ENCODE data around the gene RPS15. TPM values are rescaled to one million over a fixed set of nuclear protein-coding genes. Genes with fewer than 3 reads are reported as not detected.

The RPS15 gene
- 3,175 and 3,222 TPM in 2 replicates for total RNA-seq

GRCh38 chr19:1438035-1438932, at the start of gene RPS15:
Gene RPS15, plus strand, starts transcription at chr19:1438396. Its CDS starts 30 bp downstream, at chr19:1438426.

GRCh38 chr19:1401138-1401888, 36.9 kb upstream of the RPS15 start, which contains the start of gene GAMT:
Gene GAMT, minus strand, starts transcription at chr19:1401542. Its CDS starts 66 bp downstream, at chr19:1401476.

GRCh38 chr19:1407528-1408299, 30.5 kb upstream of the RPS15 start, which contains the start of gene DAZAP1:
Gene DAZAP1, plus strand, starts transcription at chr19:1407586. Its CDS starts 188 bp downstream, at chr19:1407774.

GRCh38 chr19:1449467-1450442, 11.6 kb downstream of the RPS15 start, which contains the start of gene APC2:
Gene APC2, plus strand, starts transcription at chr19:1450121. Its CDS starts 2,881 bp downstream, at chr19:1453002.

GRCh38 chr19:1478934-1479707, 40.9 kb downstream of the RPS15 start, which contains the start of gene C19orf25:
Gene C19orf25, minus strand, starts transcription at chr19:1479215. Its CDS starts 312 bp downstream, at chr19:1478903.

Other genes starting within 250 kb of the RPS15 start
- 67.5 and 69.3 TPM in 2 replicates for gene STK11, start 232.6 kb upstream of the RPS15 start, total RNA-seq
- gene CBARP, start 200.4 kb upstream of the RPS15 start, total RNA-seq, result 1.8 and 2.9 TPM in 2 replicates
- 103 and 108 TPM in 2 replicates for gene ATP5F1D, start 196.6 kb upstream of the RPS15 start, total RNA-seq
- 18.7 and 19.2 TPM in 2 replicates for gene MIDN, start 189.8 kb upstream of the RPS15 start, total RNA-seq
- 300 and 305 TPM in 2 replicates for gene CIRBP, start 169.1 kb upstream of the RPS15 start, total RNA-seq
- 57.2 and 66.0 TPM in 2 replicates for gene FAM174C, start 162.9 kb upstream of the RPS15 start, total RNA-seq
- gene EFNA2, start 152.5 kb upstream of the RPS15 start, total RNA-seq, result not detected in 2 replicates
- 187 and 192 TPM in 2 replicates for gene NDUFS7, start 54.5 kb upstream of the RPS15 start, total RNA-seq
- 37.5 and 55.8 TPM in 2 replicates for gene GAMT, start 36.9 kb upstream of the RPS15 start, total RNA-seq
- 117 and 138 TPM in 2 replicates for gene DAZAP1, start 30.8 kb upstream of the RPS15 start, total RNA-seq
- under 0.01 TPM in 2 replicates for gene APC2, start 11.7 kb downstream of the RPS15 start, total RNA-seq
- 34.3 and 35.2 TPM in 2 replicates for gene C19orf25, start 40.8 kb downstream of the RPS15 start, total RNA-seq
- gene PCSK4, start 52.0 kb downstream of the RPS15 start, total RNA-seq, result 1.2 and 1.6 TPM in 2 replicates
- gene REEP6, start 52.8 kb downstream of the RPS15 start, total RNA-seq, result 2.2 and 2.5 TPM in 2 replicates
- 1.2 and 2.0 TPM in 2 replicates for gene ADAMTSL5, start 74.6 kb downstream of the RPS15 start, total RNA-seq
- gene PLK5, start 85.7 kb downstream of the RPS15 start, total RNA-seq, result not detected in 2 replicates
- 41.9 and 50.9 TPM in 2 replicates for gene MEX3D, start 129.9 kb downstream of the RPS15 start, total RNA-seq
- gene MBD3, start 154.5 kb downstream of the RPS15 start, total RNA-seq, result 120 and 127 TPM in 2 replicates
- 97.7 and 103 TPM in 2 replicates for gene UQCR11, start 167.1 kb downstream of the RPS15 start, total RNA-seq
- 170 and 180 TPM in 2 replicates for gene TCF3, start 214.2 kb downstream of the RPS15 start, total RNA-seq

Data from bronchus fibroblast of lung (primary cell).